ENCODE measurements around the gene PGF. TPM values are rescaled to one million over a fixed set of nuclear protein-coding genes. Genes with fewer than 3 reads are reported as not detected.

PGF gene
- total RNA-seq, 1 donor from 2014 or later, result 4.7 TPM

DNA sequence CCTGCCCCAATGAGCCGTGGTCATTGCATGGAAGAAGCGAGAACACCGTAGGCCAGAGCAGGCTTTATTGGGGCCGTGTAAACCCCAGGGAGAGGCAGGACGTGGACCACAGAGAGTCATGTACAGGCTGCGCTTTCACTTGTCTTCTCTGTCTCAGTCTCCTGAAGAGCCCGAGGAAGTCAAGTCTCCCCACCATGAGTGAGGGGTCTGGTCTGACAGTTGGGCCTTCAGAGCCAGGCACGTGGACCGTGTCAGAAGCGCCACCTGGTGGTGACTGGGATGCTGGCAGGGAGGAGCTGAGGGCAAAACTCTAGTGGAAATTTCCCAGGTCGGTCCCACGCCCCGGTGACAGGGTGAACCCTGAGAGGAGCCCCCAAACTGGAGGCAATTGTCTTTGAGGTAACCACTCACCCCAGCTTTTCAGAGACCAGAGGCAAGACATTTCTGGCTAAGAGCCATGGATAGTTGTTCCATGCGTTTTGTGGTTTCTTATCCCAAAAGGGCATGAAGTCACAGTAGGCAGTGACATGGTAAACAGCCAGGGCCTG lies 49.7 kb downstream of the PGF start:
- H3K27me3 ChIP-seq, result no peaks in the 10 kb centered on the region
- peaks cover 15% of the 10 kb centered on the region for H3K4me1 ChIP-seq
- H3K27ac ChIP-seq, result no peak overlapping the region
- TF ChIP-seq, protein P1, sequence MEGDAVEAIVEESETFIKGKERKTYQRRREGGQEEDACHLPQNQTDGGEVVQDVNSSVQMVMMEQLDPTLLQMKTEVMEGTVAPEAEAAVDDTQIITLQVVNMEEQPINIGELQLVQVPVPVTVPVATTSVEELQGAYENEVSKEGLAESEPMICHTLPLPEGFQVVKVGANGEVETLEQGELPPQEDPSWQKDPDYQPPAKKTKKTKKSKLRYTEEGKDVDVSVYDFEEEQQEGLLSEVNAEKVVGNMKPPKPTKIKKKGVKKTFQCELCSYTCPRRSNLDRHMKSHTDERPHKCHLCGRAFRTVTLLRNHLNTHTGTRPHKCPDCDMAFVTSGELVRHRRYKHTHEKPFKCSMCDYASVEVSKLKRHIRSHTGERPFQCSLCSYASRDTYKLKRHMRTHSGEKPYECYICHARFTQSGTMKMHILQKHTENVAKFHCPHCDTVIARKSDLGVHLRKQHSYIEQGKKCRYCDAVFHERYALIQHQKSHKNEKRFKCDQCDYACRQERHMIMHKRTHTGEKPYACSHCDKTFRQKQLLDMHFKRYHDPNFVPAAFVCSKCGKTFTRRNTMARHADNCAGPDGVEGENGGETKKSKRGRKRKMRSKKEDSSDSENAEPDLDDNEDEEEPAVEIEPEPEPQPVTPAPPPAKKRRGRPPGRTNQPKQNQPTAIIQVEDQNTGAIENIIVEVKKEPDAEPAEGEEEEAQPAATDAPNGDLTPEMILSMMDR (IDR thresholded peaks at IDR 0.05), result peak; percentile 95
- DNase-seq (peak; percentile 84), ATAC-seq (peak; percentile 72)
- no peaks in the 10 kb centered on the region for H3K9me3 ChIP-seq
- H3K36me3 ChIP-seq, result peaks cover 41% of the 10 kb centered on the region
- intact Hi-C loops (cut with DNase I), result no loop called here
- H3K4me3 ChIP-seq, result no peak overlapping the region

DNA sequence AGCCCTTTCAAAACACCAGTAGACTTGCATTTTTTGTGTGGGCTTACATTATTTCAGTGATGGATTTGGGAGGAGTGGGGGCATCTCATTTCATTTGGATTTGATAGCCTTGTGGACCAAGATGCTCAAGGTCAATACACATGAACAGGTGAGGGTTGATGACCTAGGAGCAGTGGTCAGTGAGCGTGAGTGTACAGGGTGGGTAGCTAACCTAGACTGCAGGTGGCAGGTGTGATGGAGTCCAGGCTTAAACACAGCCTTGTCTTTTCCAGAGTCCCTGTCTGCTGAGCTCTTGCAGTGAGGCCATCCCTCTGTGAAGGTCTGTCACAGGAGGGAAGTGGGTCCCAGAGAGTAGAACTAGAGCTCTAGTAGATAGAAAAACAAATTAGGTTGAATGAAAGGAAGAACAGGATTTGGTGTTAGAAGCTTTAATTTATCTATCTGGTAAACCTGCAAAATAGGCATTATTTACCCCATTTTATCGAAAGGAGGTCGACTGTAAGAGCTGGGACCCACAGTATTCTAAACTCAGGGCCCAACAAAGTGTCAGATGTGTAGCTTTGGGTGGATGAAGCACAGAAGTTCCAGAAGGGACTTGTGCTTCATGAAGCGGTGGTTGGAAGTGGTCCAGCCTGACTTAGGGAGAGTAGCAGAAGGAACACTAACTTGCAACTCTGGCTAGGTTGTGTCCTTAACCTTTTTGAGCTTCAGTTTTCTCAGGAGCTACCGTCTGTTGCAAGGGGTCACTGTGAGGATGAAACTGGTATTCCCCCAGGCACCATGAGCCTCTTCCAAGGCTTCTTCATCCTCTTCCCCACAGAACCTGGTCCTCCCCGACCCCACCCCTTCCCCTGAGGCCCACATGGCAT lies 50.5 kb downstream of the PGF start:
- Histone ChIP-seq H3K27me3 (no peaks in the 10 kb centered on the region), H3K4me1 (peaks cover 15% of the 10 kb centered on the region), H3K36me3 (peaks cover 49% of the 10 kb centered on the region), H3K27ac (no peak overlapping the region), H3K9me3 (no peaks in the 10 kb centered on the region), H3K4me3 (no peak overlapping the region)
- intact Hi-C loops (cut with DNase I), result no loop called here
- no peak for DNase-seq
- TF ChIP-seq, protein P1 (IDR thresholded peaks at IDR 0.05), result no peak
- no peak for ATAC-seq

DNA sequence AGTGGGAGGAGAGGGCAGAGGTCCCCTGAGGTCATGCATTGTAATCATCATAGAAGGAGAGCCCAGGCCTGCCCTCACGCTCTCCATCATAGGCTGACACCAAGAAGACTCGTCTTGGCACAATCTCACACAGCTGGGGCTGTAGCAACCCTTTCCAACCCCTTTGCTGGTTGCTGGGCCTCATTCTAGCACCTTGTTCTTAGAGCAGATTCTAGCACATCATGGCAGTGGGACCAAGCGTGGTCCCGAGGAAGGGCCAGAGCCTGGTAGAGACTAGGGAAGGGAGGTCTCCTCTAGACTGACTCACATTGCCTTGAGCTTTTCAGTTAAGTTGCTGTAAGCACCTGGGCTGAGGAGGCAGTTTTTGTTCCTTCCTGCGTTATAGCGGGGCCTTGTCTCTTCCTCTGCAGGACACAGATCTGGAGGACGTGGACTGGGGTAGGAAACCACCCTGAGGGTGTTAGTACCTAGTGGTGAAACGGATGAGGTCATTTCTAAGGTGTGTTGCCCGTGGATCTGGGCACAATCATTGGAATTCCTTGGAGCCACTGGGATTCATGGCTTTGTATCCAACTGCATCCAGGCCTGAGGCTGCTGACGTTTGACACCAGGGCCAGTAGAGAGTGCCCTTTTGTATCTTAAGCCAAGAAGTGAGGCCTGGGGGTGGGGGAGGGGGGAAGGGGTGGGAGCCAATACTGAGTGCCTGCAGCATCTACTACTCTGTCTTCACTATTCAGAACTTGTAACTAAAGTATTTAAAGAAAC lies 52.3 kb downstream of the PGF start:
- H3K36me3 ChIP-seq, result peaks cover 66% of the 10 kb centered on the region
- DNase-seq (no peak), ATAC-seq (no peak)
- H3K27ac ChIP-seq, result no peak overlapping the region
- intact Hi-C loops (cut with DNase I), result no loop called here
- H3K9me3 ChIP-seq, result no peaks in the 10 kb centered on the region
- no peaks in the 10 kb centered on the region for H3K27me3 ChIP-seq
- H3K4me1 ChIP-seq, result peaks cover 11% of the 10 kb centered on the region
- no peak overlapping the region for H3K4me3 ChIP-seq
- TF ChIP-seq, protein P1 (IDR thresholded peaks at IDR 0.05), result no peak

DNA sequence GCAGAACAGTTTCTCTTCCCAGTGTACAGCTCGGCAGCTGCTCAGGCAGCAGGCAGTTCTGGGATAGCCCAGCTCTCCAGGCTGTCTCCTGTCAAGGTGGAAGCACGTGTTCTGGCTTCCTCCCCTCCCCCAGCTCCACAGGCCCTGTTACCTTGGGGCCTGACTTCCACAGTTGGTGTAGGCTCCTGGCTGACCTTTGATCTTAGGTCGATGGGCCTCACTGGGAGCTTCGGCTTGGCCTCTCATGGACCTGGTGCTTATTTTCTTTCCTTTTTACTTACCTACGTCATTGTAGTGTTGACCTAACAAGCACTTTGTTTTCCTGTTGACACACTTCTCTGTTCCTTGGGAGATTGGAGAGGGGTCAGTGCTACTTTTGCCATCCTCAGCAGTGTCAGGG lies 56.7 kb downstream of the PGF start:
- TF ChIP-seq, protein P1 (IDR thresholded peaks at IDR 0.05), result no peak
- Histone ChIP-seq H3K36me3 (peaks cover 100% of the 10 kb centered on the region), H3K27ac (no peak overlapping the region), H3K27me3 (no peaks in the 10 kb centered on the region), H3K4me3 (no peak overlapping the region), H3K4me1 (no peaks in the 10 kb centered on the region), H3K9me3 (no peaks in the 10 kb centered on the region)
- DNase-seq, result no peak
- no peak for ATAC-seq
- intact Hi-C loops (cut with DNase I), result no loop called here

DNA sequence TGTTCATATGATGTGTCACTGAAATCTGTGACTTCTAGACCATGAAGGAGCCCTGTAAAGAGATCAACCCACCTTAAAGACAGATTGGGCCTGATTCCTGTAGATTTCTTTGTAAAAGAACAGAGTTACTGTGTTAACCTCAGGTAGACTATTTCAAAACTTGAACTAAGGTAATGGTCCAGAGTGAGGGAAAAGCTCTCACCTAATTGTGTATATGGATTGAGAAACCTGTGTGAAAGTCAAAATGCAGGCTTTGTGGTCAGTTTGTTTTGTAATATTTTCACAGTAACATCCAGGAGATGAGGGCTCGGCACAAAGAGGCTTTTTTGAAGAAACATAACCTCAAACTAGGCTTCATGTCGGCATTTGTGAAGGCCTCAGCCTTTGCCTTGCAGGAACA lies 57.3 kb downstream of the PGF start:
- TF ChIP-seq, protein P1 (IDR thresholded peaks at IDR 0.05), result no peak
- Histone ChIP-seq H3K27ac (no peak overlapping the region), H3K4me1 (no peaks in the 10 kb centered on the region), H3K4me3 (no peak overlapping the region), H3K27me3 (no peaks in the 10 kb centered on the region), H3K9me3 (no peaks in the 10 kb centered on the region), H3K36me3 (peaks cover 100% of the 10 kb centered on the region)
- intact Hi-C loops (cut with DNase I), result no loop called here
- ATAC-seq (no peak), DNase-seq (no peak)

Measured in upper lobe of right lung (tissue), 1 donor.